ENCODE results near the gene ULK2. TPM values are rescaled to one million over a fixed set of nuclear protein-coding genes. Genes with fewer than 3 reads are reported as not detected.

The ULK2 gene
- total and polyA plus RNA-seq, 8 donors, result 14.4 to 36.7 (median 28.3) TPM

GRCh38 chr17:19780846-19781245 is 86.9 kb downstream of the ULK2 start:
- DNase-seq (no peak), ATAC-seq (no peak)
- TF ChIP-seq CTCF (IDR thresholded peaks at IDR 0.05), result no peak
- intact Hi-C loops (cut with DNase I), result no loop called here
- Histone ChIP-seq H3K4me1 (no peaks in the 10 kb centered on the region), H3K27ac (no peak overlapping the region), H3K27me3 (no peaks in the 10 kb centered on the region), H3K9me3 (no peaks in the 10 kb centered on the region), H3K36me3 (peaks cover 5 to 63% of the 10 kb centered on the region in 2 donors), H3K4me3 (no peak overlapping the region)

- ATAC-seq (no peak), DNase-seq (no peak)
- intact Hi-C loops (cut with DNase I), result no loop called here
- TF ChIP-seq CTCF (IDR thresholded peaks at IDR 0.05), result no peak
- Histone ChIP-seq H3K9me3 (no peaks in the 10 kb centered on the region), H3K27me3 (no peaks in the 10 kb centered on the region), H3K27ac (no peak overlapping the region), H3K4me1 (no peaks in the 10 kb centered on the region), H3K4me3 (no peak overlapping the region), H3K36me3 (peaks cover 0 to 35% of the 10 kb centered on the region in 2 donors)
Measured at GRCh38 chr17:19773534-19773933, 94.2 kb downstream of the ULK2 start.

- intact Hi-C loops (cut with DNase I), result no loop called here
- no peaks in the 10 kb centered on the region for H3K9me3 ChIP-seq
- no peak overlapping the region for H3K4me3 ChIP-seq
- no peaks in the 10 kb centered on the region for H3K4me1 ChIP-seq
- DNase-seq (no peak), ATAC-seq (no peak)
- no peak overlapping the region for H3K27ac ChIP-seq
- H3K36me3 ChIP-seq, result peaks cover 0 to 30% of the 10 kb centered on the region in 2 donors
- TF ChIP-seq CTCF (IDR thresholded peaks at IDR 0.05), result no peak
- no peaks in the 10 kb centered on the region for H3K27me3 ChIP-seq
Measured at GRCh38 chr17:19771971-19772630, 95.6 kb downstream of the ULK2 start.

GRCh38 chr17:19770985-19771735 is 96.6 kb downstream of the ULK2 start:
- Histone ChIP-seq H3K27me3 (no peaks in the 10 kb centered on the region), H3K27ac (no peak overlapping the region), H3K4me3 (no peak overlapping the region), H3K4me1 (no peaks in the 10 kb centered on the region), H3K9me3 (no peaks in the 10 kb centered on the region), H3K36me3 (peaks cover 0 to 20% of the 10 kb centered on the region in 2 donors)
- ATAC-seq (no peak), DNase-seq (no peak)
- TF ChIP-seq CTCF (IDR thresholded peaks at IDR 0.05), result no peak
- intact Hi-C loops (cut with DNase I), result no loop called here

GRCh38 chr17:19769946-19770652 is 97.6 kb downstream of the ULK2 start:
- H3K27ac ChIP-seq, result no peak overlapping the region
- no peak for ATAC-seq
- no peak for TF ChIP-seq CTCF (IDR thresholded peaks at IDR 0.05)
- no peaks in the 10 kb centered on the region for H3K4me1 ChIP-seq
- intact Hi-C loops (cut with DNase I), result loop anchor here in 1 of 2 donors (10.0 kb wide), 1 partner anchor 255 kb away; no protein-coding TSS in a partner anchor
- DNase-seq, result no peak
- H3K27me3 ChIP-seq, result no peaks in the 10 kb centered on the region
- H3K9me3 ChIP-seq, result no peaks in the 10 kb centered on the region
- H3K36me3 ChIP-seq, result peaks cover 0 to 15% of the 10 kb centered on the region in 2 donors
- no peak overlapping the region for H3K4me3 ChIP-seq
